Naive thymus-derived CD4-positive, alpha-beta T cell (primary cell): Measurements from ENCODE around the gene SYNPR. TPM values are rescaled to one million over a fixed set of nuclear protein-coding genes. Genes with fewer than 3 reads are reported as not detected.

Experiments used
- ATAC-seq: fragments of 150-1000 bp; cut with Tn5 transposase; 2 replicates; pipeline ENCODE4 v1.10.0; 2021; ENCODE audit warnings: mild to moderate bottlenecking, moderate library complexity
- CTCF ChIA-PET: fragments of 350-600 bp; sonication (Branson Sonifier 250); formaldehyde crosslinking; loops from one replicate; lab custom pipeline; 2021; ENCODE audit warnings: antibody characterized with exemption; lab: Charles Lee
- POLR2A ChIA-PET: fragments of 350-600 bp; sonication (Branson Sonifier 250); formaldehyde crosslinking; loops from one replicate; lab custom pipeline; 2021; ENCODE audit warnings: antibody characterized with exemption, inconsistent platforms; lab: Charles Lee
- DNase-seq, 9 donors: peaks; one replicate each; pipeline versions ENCODE4 v3.0.0 to v3.0.0-alpha.2; 2020 to 2022; ENCODE audit warnings: mixed read lengths in 1 of 9
- H3K27ac ChIP-seq: one replicate; pipeline ENCODE4 v1.7.0; 2013; ENCODE audit warnings: mild to moderate bottlenecking, low read depth, low read length, moderate library complexity
- H3K27me3 ChIP-seq, 2 donors: one replicate each; pipeline ENCODE4 v1.7.0; 2013; ENCODE audit warnings: low read length in 2 of 2, mild to moderate bottlenecking in 2 of 2, moderate library complexity in 2 of 2; ENCODE audit not compliant: control insufficient read depth in 2 of 2, insufficient read depth in 2 of 2
- H3K36me3 ChIP-seq, 3 experiments: 1 replicate in 2 of 3; 2 replicates in 1 of 3; pipeline ENCODE4 v1.7.0; 2013; ENCODE audit warnings: low read length in 3 of 3, mild to moderate bottlenecking in 3 of 3, moderate library complexity in 1 of 3; ENCODE audit not compliant: insufficient read depth in 3 of 3, control insufficient read depth in 2 of 3
- H3K4me1 ChIP-seq, 2 donors: one replicate each; pipeline ENCODE4 v1.7.0; 2013; ENCODE audit warnings: low read length in 2 of 2, mild to moderate bottlenecking in 2 of 2, moderate library complexity in 1 of 2; ENCODE audit not compliant: control insufficient read depth in 2 of 2, insufficient read depth in 2 of 2
- H3K4me3 ChIP-seq: 2 replicates; pipeline ENCODE4 v1.7.0; 2013; ENCODE audit warnings: mild to moderate bottlenecking, low read length
- H3K9me3 ChIP-seq, 3 experiments: 1 replicate in 2 of 3; 2 replicates in 1 of 3; pipeline ENCODE4 v1.7.0; 2013; ENCODE audit warnings: low read length in 3 of 3; ENCODE audit not compliant: control insufficient read depth in 2 of 3
- H3K27ac Mint-ChIP-seq, 9 donors: one replicate each; pipeline ENCODE4 v1.8.0; 2020 to 2022; ENCODE audit warnings: mixed read lengths in 9 of 9, mild to moderate bottlenecking in 8 of 9, moderate library complexity in 5 of 9, inconsistent platforms in 2 of 9
- H3K27me3 Mint-ChIP-seq, 5 donors: one replicate each; pipeline ENCODE4 v1.8.0; 2021 to 2022; ENCODE audit warnings: mixed read lengths in 5 of 5, mild to moderate bottlenecking in 1 of 5
- H3K36me3 Mint-ChIP-seq, 5 donors: one replicate each; pipeline ENCODE4 v1.8.0; 2020 to 2022; ENCODE audit warnings: mixed read lengths in 5 of 5, mild to moderate bottlenecking in 3 of 5, inconsistent platforms in 1 of 5
- H3K4me1 Mint-ChIP-seq, 7 donors: one replicate each; pipeline ENCODE4 v1.8.0; 2020 to 2022; ENCODE audit warnings: mixed read lengths in 7 of 7, mild to moderate bottlenecking in 3 of 7, inconsistent platforms in 1 of 7
- H3K4me3 Mint-ChIP-seq, 10 donors: one replicate each; pipeline ENCODE4 v1.8.0; 2020 to 2022; ENCODE audit warnings: mild to moderate bottlenecking in 10 of 10, mixed read lengths in 10 of 10, moderate library complexity in 6 of 10, inconsistent platforms in 2 of 10
- H3K9me3 Mint-ChIP-seq, 11 donors: one replicate each; pipeline ENCODE4 v1.8.0; 2020 to 2022; ENCODE audit warnings: mixed read lengths in 11 of 11, mild to moderate bottlenecking in 4 of 11, inconsistent platforms in 1 of 11, moderate library complexity in 1 of 11
- intact Hi-C, 2 donors: fragments of 100-400 bp; cut with micrococcal nuclease; formaldehyde crosslinking; loops; one replicate each; pipeline ENCODE4 v1.15.1; 2023
- polyA plus RNA-seq, 2 donors: library from polyadenylated mRNA; unstranded; fragments of 300-500 nt; fragmentation: Illumina TruSeq; gene quantifications; one replicate each; pipeline ENCODE4 v1.2.3, GENCODE V29; 2021
- total RNA-seq, 6 experiments: library from RNA in 5 of 6; stranded (reverse) in 5 of 6; gene quantifications; 1 replicate in 5 of 6; 2 replicates in 1 of 6; pipeline ENCODE4 v1.2.3 and lab custom pipeline; 2021 to 2026

The SYNPR gene
- total and polyA plus RNA-seq, 7 experiments from 2014 or later: not detected

DNA sequence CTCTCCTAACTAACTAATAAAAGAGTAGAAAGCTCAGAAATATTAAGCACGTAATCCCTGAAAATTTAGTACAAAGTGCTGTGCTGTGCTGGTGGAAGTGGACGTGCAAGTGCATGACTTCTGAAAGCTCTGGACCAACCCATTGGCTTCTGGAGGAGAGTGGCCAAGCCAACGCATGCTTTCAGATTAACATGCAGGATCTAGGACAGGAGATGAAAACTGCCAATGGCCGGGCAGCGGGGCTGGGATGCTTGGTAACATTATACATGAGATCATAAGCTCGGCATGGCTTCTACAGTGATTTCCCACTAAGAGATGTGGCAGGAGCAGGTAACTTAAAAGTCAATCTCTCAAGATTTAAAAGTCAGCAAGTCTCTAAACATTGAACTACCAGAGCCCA, 203.5 kb downstream of the SYNPR start:
- ATAC-seq (no peak), DNase-seq (no peak)
- H3K4me1 ChIP-seq: no peaks in the 10 kb centered on the region
- H3K27me3 Mint-ChIP-seq: no peaks in the 10 kb centered on the region
- no peak overlapping the region for H3K27ac ChIP-seq
- H3K9me3 ChIP-seq: no peaks in the 10 kb centered on the region
- CTCF ChIA-PET: no interaction called here
- no peaks in the 10 kb centered on the region for H3K36me3 ChIP-seq
- no peaks in the 10 kb centered on the region for H3K36me3 Mint-ChIP-seq
- H3K9me3 Mint-ChIP-seq: peaks cover 0 to 9% (median 2%) of the 10 kb centered on the region in 11 donors
- no peak overlapping the region for H3K4me3 ChIP-seq
- POLR2A ChIA-PET: no interaction called here
- intact Hi-C loops: no loop called here
- H3K4me3 Mint-ChIP-seq: no peak overlapping the region
- H3K27me3 ChIP-seq: no peaks in the 10 kb centered on the region
- no peaks in the 10 kb centered on the region for H3K4me1 Mint-ChIP-seq
- H3K27ac Mint-ChIP-seq: no peak overlapping the region

DNA sequence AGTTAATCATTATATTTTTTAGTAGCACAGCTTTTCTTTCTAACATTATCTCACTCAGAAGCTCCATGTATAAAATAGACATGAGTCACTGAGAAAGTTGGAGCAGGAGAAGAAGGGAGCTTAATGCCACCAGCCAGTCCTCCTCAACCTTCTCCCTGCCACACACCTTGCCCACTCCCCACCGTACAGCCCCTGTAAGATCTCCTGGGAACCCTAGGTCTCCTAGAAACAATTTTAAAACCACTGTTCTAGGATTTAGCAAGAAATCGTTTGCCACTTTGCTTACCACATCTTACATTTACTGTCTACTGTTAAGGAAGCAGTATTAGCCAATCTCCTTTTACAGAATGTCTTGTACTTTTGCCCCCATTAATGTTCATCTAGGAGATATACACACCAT, 204.2 kb downstream of the SYNPR start:
- H3K9me3 ChIP-seq: no peaks in the 10 kb centered on the region
- Mint-ChIP-seq H3K4me1 (no peaks in the 10 kb centered on the region), H3K36me3 (no peaks in the 10 kb centered on the region), H3K4me3 (no peak overlapping the region), H3K27me3 (no peaks in the 10 kb centered on the region), H3K27ac (no peak overlapping the region), H3K9me3 (peaks cover 0 to 9% (median 0%) of the 10 kb centered on the region in 11 donors)
- ChIA-PET POLR2A (no interaction called here), CTCF (no interaction called here)
- no peak overlapping the region for H3K4me3 ChIP-seq
- ATAC-seq (no peak), DNase-seq (no peak)
- H3K36me3 ChIP-seq: no peaks in the 10 kb centered on the region
- no peaks in the 10 kb centered on the region for H3K27me3 ChIP-seq
- H3K4me1 ChIP-seq: no peaks in the 10 kb centered on the region
- intact Hi-C loops: no loop called here
- no peak overlapping the region for H3K27ac ChIP-seq

DNA sequence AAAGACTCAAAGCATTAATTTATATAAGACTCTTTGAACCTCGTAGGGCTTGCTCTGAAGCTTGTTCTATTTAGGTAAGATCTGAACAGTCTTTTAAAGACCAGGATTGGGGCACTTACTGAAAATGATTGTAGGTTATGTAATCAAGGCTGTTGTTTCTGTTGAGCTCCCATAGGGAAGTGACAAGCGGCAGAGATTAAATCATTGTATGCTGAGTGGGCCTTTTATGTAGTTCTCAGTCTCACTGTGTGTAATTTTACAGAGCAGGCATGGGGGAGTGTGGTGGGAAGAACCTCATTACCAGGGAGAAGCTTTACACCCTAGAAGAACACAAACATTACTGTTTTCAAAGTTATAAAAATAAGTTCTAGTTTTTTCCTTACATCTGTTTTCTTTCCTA, 214.4 kb downstream of the SYNPR start:
- Histone ChIP-seq H3K9me3 (no peaks in the 10 kb centered on the region), H3K4me1 (no peaks in the 10 kb centered on the region), H3K27ac (no peak overlapping the region), H3K4me3 (no peak overlapping the region), H3K36me3 (no peaks in the 10 kb centered on the region), H3K27me3 (no peaks in the 10 kb centered on the region)
- intact Hi-C loops: no loop called here
- no peak for DNase-seq
- Mint-ChIP-seq H3K27me3 (peaks cover 0 to 10% (median 0%) of the 10 kb centered on the region in 5 donors), H3K36me3 (no peaks in the 10 kb centered on the region), H3K4me3 (no peak overlapping the region), H3K9me3 (peaks cover 0 to 14% (median 5%) of the 10 kb centered on the region in 11 donors), H3K27ac (no peak overlapping the region), H3K4me1 (no peaks in the 10 kb centered on the region)
- ChIA-PET POLR2A (no interaction called here), CTCF (no interaction called here)
- ATAC-seq: no peak

DNA sequence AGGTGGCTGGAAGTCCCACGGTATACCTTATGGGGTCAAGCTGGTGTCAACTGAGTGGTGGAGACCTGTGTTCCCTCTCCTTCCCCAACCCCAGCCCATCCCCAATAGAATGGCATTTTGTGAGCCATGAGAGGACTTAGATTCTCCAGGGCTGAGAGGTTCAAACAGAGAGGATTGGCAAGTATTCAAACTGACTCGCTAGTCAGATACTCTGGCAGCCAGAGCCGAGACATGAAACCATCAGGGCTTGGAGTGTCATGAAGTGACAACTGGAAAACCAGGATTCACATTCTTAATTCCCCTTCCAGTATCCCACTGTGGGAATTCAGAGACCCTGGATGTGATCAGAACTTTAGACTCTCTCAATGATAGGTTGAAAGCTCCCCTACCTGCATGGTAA, 215.0 kb downstream of the SYNPR start:
- no peaks in the 10 kb centered on the region for H3K4me1 ChIP-seq
- ATAC-seq (no peak), DNase-seq (no peak)
- Mint-ChIP-seq H3K36me3 (no peaks in the 10 kb centered on the region), H3K27me3 (peaks cover 0 to 12% (median 0%) of the 10 kb centered on the region in 5 donors), H3K4me3 (no peak overlapping the region), H3K9me3 (peaks cover 0 to 16% (median 6%) of the 10 kb centered on the region in 11 donors), H3K27ac (no peak overlapping the region), H3K4me1 (no peaks in the 10 kb centered on the region)
- ChIA-PET POLR2A (no interaction called here), CTCF (no interaction called here)
- H3K27me3 ChIP-seq: no peaks in the 10 kb centered on the region
- H3K27ac ChIP-seq: no peak overlapping the region
- H3K9me3 ChIP-seq: no peaks in the 10 kb centered on the region
- intact Hi-C loops: no loop called here
- H3K36me3 ChIP-seq: no peaks in the 10 kb centered on the region
- no peak overlapping the region for H3K4me3 ChIP-seq

DNA sequence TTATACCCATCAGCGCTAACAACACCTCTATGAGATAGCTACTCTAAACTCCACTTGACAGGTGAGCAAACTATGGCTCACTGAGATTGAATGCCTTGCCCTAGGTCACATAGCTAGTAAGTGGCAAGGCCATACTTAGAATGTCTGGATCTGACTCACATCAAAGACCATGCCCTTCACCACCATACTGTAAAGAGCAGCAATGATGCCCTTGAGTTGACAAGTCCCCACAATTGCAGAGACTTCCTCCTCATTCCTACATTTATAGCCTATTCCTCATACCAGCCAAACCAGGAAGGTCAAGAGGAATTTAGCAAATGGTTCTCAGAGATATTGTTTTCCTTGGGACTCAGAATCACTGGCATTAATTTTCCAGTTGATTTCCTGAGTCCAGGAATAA, 216.5 kb downstream of the SYNPR start:
- Histone ChIP-seq H3K9me3 (no peaks in the 10 kb centered on the region), H3K27ac (no peak overlapping the region), H3K4me3 (no peak overlapping the region), H3K27me3 (no peaks in the 10 kb centered on the region), H3K36me3 (no peaks in the 10 kb centered on the region), H3K4me1 (no peaks in the 10 kb centered on the region)
- Mint-ChIP-seq H3K4me1 (no peaks in the 10 kb centered on the region), H3K27ac (no peak overlapping the region), H3K36me3 (no peaks in the 10 kb centered on the region), H3K27me3 (peaks cover 0 to 16% (median 0%) of the 10 kb centered on the region in 5 donors), H3K4me3 (no peak overlapping the region), H3K9me3 (peaks cover 0 to 18% (median 7%) of the 10 kb centered on the region in 11 donors)
- no peak for DNase-seq
- no peak for ATAC-seq
- ChIA-PET CTCF (no interaction called here), POLR2A (no interaction called here)
- intact Hi-C loops: no loop called here

DNA sequence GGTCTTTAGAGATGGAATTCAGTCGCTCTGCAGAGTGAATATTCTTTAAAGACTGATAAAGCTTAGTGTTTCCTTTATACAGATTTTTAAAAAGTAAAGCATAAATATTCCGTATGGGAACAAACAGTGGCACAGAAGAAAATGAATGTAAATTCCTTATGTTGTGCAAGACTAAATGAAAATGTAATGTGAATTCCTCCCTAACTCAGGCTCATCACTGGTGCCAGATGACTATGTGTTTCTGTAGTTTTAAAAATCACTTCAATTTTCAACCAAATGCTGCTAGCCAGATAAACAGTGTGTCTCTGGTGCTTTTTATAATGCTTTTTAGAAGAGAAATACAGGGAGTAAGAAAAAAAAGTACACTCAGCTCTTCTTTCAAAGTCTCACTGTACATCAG, 219.5 kb downstream of the SYNPR start:
- Mint-ChIP-seq H3K27ac (no peak overlapping the region), H3K4me3 (no peak overlapping the region), H3K36me3 (no peaks in the 10 kb centered on the region), H3K27me3 (peaks cover 0 to 6% (median 0%) of the 10 kb centered on the region in 5 donors), H3K4me1 (no peaks in the 10 kb centered on the region), H3K9me3 (peaks cover 0 to 7% (median 0%) of the 10 kb centered on the region in 11 donors)
- ChIA-PET CTCF (no interaction called here), POLR2A (no interaction called here)
- no peaks in the 10 kb centered on the region for H3K4me1 ChIP-seq
- no peak overlapping the region for H3K27ac ChIP-seq
- ATAC-seq (no peak), DNase-seq (no peak)
- H3K4me3 ChIP-seq: no peak overlapping the region
- H3K27me3 ChIP-seq: no peaks in the 10 kb centered on the region
- H3K36me3 ChIP-seq: no peaks in the 10 kb centered on the region
- H3K9me3 ChIP-seq: no peaks in the 10 kb centered on the region
- intact Hi-C loops: no loop called here

GRCh38 chr3:63500196-63500595, 222.1 kb downstream of the SYNPR start:
- H3K27me3 ChIP-seq: no peaks in the 10 kb centered on the region
- intact Hi-C loops: no loop called here
- H3K9me3 Mint-ChIP-seq: peaks cover 0 to 8% (median 0%) of the 10 kb centered on the region in 11 donors
- no peaks in the 10 kb centered on the region for H3K36me3 ChIP-seq
- ATAC-seq (no peak), DNase-seq (no peak)
- no peaks in the 10 kb centered on the region for H3K4me1 ChIP-seq
- no peak overlapping the region for H3K4me3 Mint-ChIP-seq
- H3K27ac Mint-ChIP-seq: no peak overlapping the region
- H3K4me3 ChIP-seq: no peak overlapping the region
- H3K4me1 Mint-ChIP-seq: no peaks in the 10 kb centered on the region
- ChIA-PET CTCF (no interaction called here), POLR2A (no interaction called here)
- H3K27me3 Mint-ChIP-seq: peaks cover 0 to 6% (median 0%) of the 10 kb centered on the region in 5 donors
- H3K9me3 ChIP-seq: no peaks in the 10 kb centered on the region
- H3K36me3 Mint-ChIP-seq: no peaks in the 10 kb centered on the region
- no peak overlapping the region for H3K27ac ChIP-seq
